ENCODE measurements around the gene SSNA1. TPM values are rescaled to one million over a fixed set of nuclear protein-coding genes. Genes with fewer than 3 reads are reported as not detected.

Gene SSNA1
- total and polyA plus RNA-seq, 2 experiments from 2014 or later, result 82.2 to 128 TPM

- TF ChIP-seq EZH2phosphoT487 (IDR thresholded peaks at IDR 0.05; ENCODE audit: low read depth, severe bottlenecking, unreplicated experiment) (no peak), EZH2 (IDR thresholded peaks at IDR 0.05; ENCODE audit: borderline replicate concordance) (no peak)
- TF ChIP-seq, protein P1, sequence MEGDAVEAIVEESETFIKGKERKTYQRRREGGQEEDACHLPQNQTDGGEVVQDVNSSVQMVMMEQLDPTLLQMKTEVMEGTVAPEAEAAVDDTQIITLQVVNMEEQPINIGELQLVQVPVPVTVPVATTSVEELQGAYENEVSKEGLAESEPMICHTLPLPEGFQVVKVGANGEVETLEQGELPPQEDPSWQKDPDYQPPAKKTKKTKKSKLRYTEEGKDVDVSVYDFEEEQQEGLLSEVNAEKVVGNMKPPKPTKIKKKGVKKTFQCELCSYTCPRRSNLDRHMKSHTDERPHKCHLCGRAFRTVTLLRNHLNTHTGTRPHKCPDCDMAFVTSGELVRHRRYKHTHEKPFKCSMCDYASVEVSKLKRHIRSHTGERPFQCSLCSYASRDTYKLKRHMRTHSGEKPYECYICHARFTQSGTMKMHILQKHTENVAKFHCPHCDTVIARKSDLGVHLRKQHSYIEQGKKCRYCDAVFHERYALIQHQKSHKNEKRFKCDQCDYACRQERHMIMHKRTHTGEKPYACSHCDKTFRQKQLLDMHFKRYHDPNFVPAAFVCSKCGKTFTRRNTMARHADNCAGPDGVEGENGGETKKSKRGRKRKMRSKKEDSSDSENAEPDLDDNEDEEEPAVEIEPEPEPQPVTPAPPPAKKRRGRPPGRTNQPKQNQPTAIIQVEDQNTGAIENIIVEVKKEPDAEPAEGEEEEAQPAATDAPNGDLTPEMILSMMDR (IDR thresholded peaks at IDR 0.05; ENCODE audit: poor library complexity), result no peak
- no peaks in the 10 kb centered on the region for H3K9me3 ChIP-seq (ENCODE audit: low read depth)
- no peak for DNase-seq (ENCODE audit: low spot score)
- no peaks in the 10 kb centered on the region for H4K20me1 ChIP-seq (ENCODE audit: insufficient read depth, poor library complexity, severe bottlenecking)
- H3K79me2 ChIP-seq, result no peaks in the 10 kb centered on the region
- no peaks in the 10 kb centered on the region for H3K9me2 ChIP-seq (replicated peaks; ENCODE audit: insufficient read depth)
- H3K4me1 ChIP-seq (ENCODE audit: insufficient read depth), result no peaks in the 10 kb centered on the region
- H3K27ac ChIP-seq, result no peak overlapping the region
- H3K4me2 ChIP-seq, result no peak overlapping the region
- 70% methylated on average over 26 of the region's 26 CpGs for WGBS (ENCODE audit: low lambda C conversion rate, missing lambda C conversion rate)
- H3K27me3 ChIP-seq, result peaks cover 72% of the 10 kb centered on the region
- H3K4me3 ChIP-seq, result no peak overlapping the region
- no peaks in the 10 kb centered on the region for H3K36me3 ChIP-seq (replicated peaks; ENCODE audit: insufficient read depth, low read depth)
- no peak overlapping the region for H2AFZ ChIP-seq
Observed at GRCh38 chr9:137140151-137141012, 48.1 kb upstream of the SSNA1 start.

DNA sequence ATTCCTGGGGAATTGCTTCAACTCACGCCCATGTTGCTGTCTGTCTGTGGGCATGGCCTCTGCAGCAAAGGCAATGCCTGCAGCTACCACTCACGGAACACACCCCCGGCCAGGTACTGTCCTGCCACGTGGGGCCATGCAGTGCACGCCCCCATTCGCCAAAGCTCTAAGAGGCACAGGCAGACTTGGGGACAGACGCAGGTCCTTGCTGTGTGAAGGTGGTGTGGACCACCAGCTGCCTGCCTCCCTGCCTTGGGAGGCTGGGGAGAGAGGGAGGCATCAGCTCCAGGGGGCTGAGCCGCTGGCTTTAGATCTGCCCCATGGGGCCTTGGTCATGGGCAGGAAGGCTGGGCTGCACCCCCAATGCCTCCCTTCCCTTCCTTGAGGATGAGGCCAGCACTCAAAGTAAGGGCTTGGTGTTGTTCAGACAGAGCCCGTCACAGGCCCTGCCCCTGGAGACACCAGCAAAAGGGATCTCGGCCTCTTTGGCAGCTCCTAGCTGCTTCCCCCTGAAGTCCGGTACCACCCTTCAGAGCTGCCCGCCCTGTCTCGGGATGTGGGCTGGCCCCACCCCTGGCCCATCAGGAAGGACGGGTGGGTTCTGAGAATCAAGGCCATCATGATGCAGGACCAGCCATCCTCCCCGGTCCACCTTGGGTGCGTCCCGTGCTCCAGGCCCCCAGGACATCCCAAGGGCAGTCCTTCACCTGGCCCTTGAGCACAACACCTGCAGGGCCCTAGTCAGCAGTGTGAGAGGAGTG lies 47.2 kb upstream of the SSNA1 start:
- H3K36me3 ChIP-seq (replicated peaks; ENCODE audit: insufficient read depth, low read depth), result no peaks in the 10 kb centered on the region
- H3K27me3 ChIP-seq, result peaks cover 69% of the 10 kb centered on the region
- H3K4me1 ChIP-seq (ENCODE audit: insufficient read depth), result no peaks in the 10 kb centered on the region
- H4K20me1 ChIP-seq (ENCODE audit: insufficient read depth, poor library complexity, severe bottlenecking), result no peaks in the 10 kb centered on the region
- TF ChIP-seq EZH2phosphoT487 (IDR thresholded peaks at IDR 0.05; ENCODE audit: low read depth, severe bottlenecking, unreplicated experiment), result no peak
- TF ChIP-seq EZH2 (IDR thresholded peaks at IDR 0.05; ENCODE audit: borderline replicate concordance), result no peak
- TF ChIP-seq, protein P1 (IDR thresholded peaks at IDR 0.05; ENCODE audit: poor library complexity), result no peak
- H3K27ac ChIP-seq, result no peak overlapping the region
- WGBS (ENCODE audit: low lambda C conversion rate, missing lambda C conversion rate), result 76% methylated on average over 17 of the region's 17 CpGs
- H3K79me2 ChIP-seq, result no peaks in the 10 kb centered on the region
- H3K4me2 ChIP-seq, result no peak overlapping the region
- no peak overlapping the region for H2AFZ ChIP-seq
- no peaks in the 10 kb centered on the region for H3K9me2 ChIP-seq (replicated peaks; ENCODE audit: insufficient read depth)
- no peak for DNase-seq (ENCODE audit: low spot score)
- H3K4me3 ChIP-seq, result no peak overlapping the region
- H3K9me3 ChIP-seq (ENCODE audit: low read depth), result no peaks in the 10 kb centered on the region

- WGBS (ENCODE audit: low lambda C conversion rate, missing lambda C conversion rate), result 81% methylated on average over 23 of the region's 24 CpGs
- Histone ChIP-seq H3K4me3 (no peak overlapping the region), H3K27ac (no peak overlapping the region)
Observed at GRCh38 chr9:137141976-137142936, 46.2 kb upstream of the SSNA1 start.

More at GRCh38 chr9:137141976-137142936, 46.2 kb upstream of the SSNA1 start:
- Histone ChIP-seq H3K27me3 (peaks cover 59% of the 10 kb centered on the region), H4K20me1 (ENCODE audit: insufficient read depth, poor library complexity, severe bottlenecking) (no peaks in the 10 kb centered on the region), H3K4me1 (ENCODE audit: insufficient read depth) (no peaks in the 10 kb centered on the region), H2AFZ (no peak overlapping the region), H3K9me2 (replicated peaks; ENCODE audit: insufficient read depth) (no peaks in the 10 kb centered on the region), H3K9me3 (ENCODE audit: low read depth) (no peaks in the 10 kb centered on the region), H3K4me2 (no peak overlapping the region), H3K36me3 (replicated peaks; ENCODE audit: insufficient read depth, low read depth) (no peaks in the 10 kb centered on the region), H3K79me2 (no peaks in the 10 kb centered on the region)
- no peak for DNase-seq (ENCODE audit: low spot score)
- TF ChIP-seq EZH2 (IDR thresholded peaks at IDR 0.05; ENCODE audit: borderline replicate concordance), result no peak
- TF ChIP-seq, protein P1 (IDR thresholded peaks at IDR 0.05; ENCODE audit: poor library complexity), result no peak

Measured in hepatocyte (in vitro differentiated cells).